Uterus (tissue), 4 donors: ENCODE measurements around the gene BBX. TPM values are rescaled to one million over a fixed set of nuclear protein-coding genes. Genes with fewer than 3 reads are reported as not detected.

Experiments
- DNase-seq, 2 donors: peaks; one replicate each; pipeline ENCODE4 v3.0.0-alpha.2; 2019 to 2020
- H3K27ac ChIP-seq, 2 donors: fragments of 200-600 bp; sonication (generic); 1 replicate in 1 of 2; 2 replicates in 1 of 2; pipeline ENCODE4 v1.5.1; 2016 to 2018
- H3K27me3 ChIP-seq, 2 donors: fragments of 200-600 bp; sonication (generic); one replicate each; pipeline ENCODE4 v1.5.1; 2018 to 2019; ENCODE audit warnings: control low read depth in 1 of 2
- H3K36me3 ChIP-seq, 2 donors: fragments of 200-600 bp; sonication (generic); one replicate each; pipeline ENCODE4 v1.5.1; 2019; ENCODE audit warnings: control low read depth in 1 of 2
- H3K4me1 ChIP-seq, 2 donors: fragments of 200-600 bp; sonication (generic); one replicate each; pipeline ENCODE4 v1.5.1; 2018 to 2019; ENCODE audit warnings: control low read depth in 1 of 2
- H3K4me3 ChIP-seq, 2 donors: fragments of 200-600 bp; sonication (generic); 1 replicate in 1 of 2; 2 replicates in 1 of 2; pipeline ENCODE4 v1.5.1; 2018 to 2019; ENCODE audit warnings: mild to moderate bottlenecking in 1 of 2
- H3K9me3 ChIP-seq, 2 donors: fragments of 200-600 bp; sonication (generic); one replicate each; pipeline ENCODE4 v1.5.1; 2019; ENCODE audit warnings: control low read depth in 1 of 2
- POLR2A ChIP-seq, 2 donors: fragments of 450-650 bp; IDR thresholded peaks; one replicate each; pipeline ENCODE4 v1.6.1; 2016; ENCODE audit warnings: antibody characterized with exemption in 2 of 2, mild to moderate bottlenecking in 1 of 2, moderate library complexity in 1 of 2
- intact Hi-C: fragments of 100-400 bp; cut with DNase I; formaldehyde crosslinking; loops from one replicate; pipeline ENCODE4 v1.15.1; 2023; ENCODE audit warnings: low total_unique reads
- total RNA-seq, 4 donors: library from RNA; depleted of rRNA in 3 of 4; stranded (reverse); fragments of >200 nt in 3 of 4; gene quantifications; one replicate each; pipeline versions ENCODE4 v1.1.0 to v1.2.4, GENCODE V29; 2014 to 2023
- TF ChIP-seq, protein P1 (sequence below), 4 experiments: fragments of 200-600 bp in 2 of 4; fragments of 450-650 bp in 2 of 4; sonication (generic) in 2 of 4; IDR thresholded peaks; one replicate each; pipeline ENCODE4 v1.5.1; 2016 to 2019; ENCODE audit warnings: antibody characterized with exemption in 4 of 4, mild to moderate bottlenecking in 2 of 4, moderate library complexity in 1 of 4
- donor health status: DM: yes; HTN: yes; CAD: no.

Gene BBX
- total RNA-seq, 4 donors from 2014 or later = 21.5 to 106 (median 63.8) TPM

DNA sequence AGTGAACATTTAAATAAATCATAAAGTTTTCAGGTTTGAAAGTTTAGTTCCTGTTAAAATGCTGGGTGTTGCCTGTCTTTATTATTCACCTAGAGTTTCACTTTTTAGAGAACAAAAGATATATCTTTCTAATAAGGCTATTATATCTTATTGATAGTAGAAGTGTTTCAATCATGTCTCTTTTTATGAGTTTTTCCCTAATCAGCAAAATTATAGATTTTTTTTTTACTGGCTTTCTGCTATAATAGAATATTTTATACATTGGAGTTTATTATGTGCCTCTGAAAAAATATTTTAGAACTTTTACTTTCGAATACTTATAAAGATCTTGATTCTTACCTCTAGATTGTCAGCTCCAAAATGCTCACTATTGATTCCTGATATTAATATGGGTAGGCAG, 131.5 kb downstream of the BBX start:
- H3K9me3 ChIP-seq = no peaks in the 10 kb centered on the region
- intact Hi-C loops = no loop called here

DNA sequence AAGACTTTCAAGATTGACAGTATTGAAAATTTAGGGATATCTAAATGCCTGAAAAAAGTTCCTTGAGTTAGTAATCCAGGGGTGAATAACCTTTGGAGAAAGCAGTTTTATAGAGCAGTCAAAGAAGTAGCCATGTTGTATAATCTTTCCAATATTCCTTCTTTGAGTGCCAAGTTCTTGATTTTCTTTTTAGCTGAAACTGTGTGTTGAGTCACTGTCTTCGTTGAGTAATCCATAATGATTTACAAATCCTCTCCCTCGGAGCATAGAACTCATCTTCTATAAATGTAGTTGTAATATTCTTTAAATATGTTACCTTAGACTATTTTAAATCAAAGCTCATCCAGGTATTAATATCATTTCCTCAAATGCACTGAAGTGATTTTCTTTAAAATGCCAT, 135.2 kb downstream of the BBX start:
- Histone ChIP-seq H3K27me3 (no peaks in the 10 kb centered on the region), H3K36me3 (no peaks in the 10 kb centered on the region), H3K4me1 (peaks cover 0 to 3% of the 10 kb centered on the region in 2 donors), H3K4me3 (no peak overlapping the region), H3K27ac (no peak overlapping the region), H3K9me3 (no peaks in the 10 kb centered on the region)
- intact Hi-C loops = no loop called here
- TF ChIP-seq, protein P1, sequence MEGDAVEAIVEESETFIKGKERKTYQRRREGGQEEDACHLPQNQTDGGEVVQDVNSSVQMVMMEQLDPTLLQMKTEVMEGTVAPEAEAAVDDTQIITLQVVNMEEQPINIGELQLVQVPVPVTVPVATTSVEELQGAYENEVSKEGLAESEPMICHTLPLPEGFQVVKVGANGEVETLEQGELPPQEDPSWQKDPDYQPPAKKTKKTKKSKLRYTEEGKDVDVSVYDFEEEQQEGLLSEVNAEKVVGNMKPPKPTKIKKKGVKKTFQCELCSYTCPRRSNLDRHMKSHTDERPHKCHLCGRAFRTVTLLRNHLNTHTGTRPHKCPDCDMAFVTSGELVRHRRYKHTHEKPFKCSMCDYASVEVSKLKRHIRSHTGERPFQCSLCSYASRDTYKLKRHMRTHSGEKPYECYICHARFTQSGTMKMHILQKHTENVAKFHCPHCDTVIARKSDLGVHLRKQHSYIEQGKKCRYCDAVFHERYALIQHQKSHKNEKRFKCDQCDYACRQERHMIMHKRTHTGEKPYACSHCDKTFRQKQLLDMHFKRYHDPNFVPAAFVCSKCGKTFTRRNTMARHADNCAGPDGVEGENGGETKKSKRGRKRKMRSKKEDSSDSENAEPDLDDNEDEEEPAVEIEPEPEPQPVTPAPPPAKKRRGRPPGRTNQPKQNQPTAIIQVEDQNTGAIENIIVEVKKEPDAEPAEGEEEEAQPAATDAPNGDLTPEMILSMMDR (IDR thresholded peaks at IDR 0.05) = no peak
- TF ChIP-seq POLR2A (IDR thresholded peaks at IDR 0.05) = no peak
- DNase-seq = no peak

More for the DNA sequence above, 131.5 kb downstream of the BBX start:
- Histone ChIP-seq H3K4me3 (no peak overlapping the region), H3K36me3 (no peaks in the 10 kb centered on the region), H3K27ac (no peak overlapping the region), H3K27me3 (no peaks in the 10 kb centered on the region), H3K4me1 (peaks cover 0 to 3% of the 10 kb centered on the region in 2 donors)
- no peak for DNase-seq
- no peak for TF ChIP-seq POLR2A (IDR thresholded peaks at IDR 0.05)
- TF ChIP-seq, protein P1 (IDR thresholded peaks at IDR 0.05) = no peak

DNA sequence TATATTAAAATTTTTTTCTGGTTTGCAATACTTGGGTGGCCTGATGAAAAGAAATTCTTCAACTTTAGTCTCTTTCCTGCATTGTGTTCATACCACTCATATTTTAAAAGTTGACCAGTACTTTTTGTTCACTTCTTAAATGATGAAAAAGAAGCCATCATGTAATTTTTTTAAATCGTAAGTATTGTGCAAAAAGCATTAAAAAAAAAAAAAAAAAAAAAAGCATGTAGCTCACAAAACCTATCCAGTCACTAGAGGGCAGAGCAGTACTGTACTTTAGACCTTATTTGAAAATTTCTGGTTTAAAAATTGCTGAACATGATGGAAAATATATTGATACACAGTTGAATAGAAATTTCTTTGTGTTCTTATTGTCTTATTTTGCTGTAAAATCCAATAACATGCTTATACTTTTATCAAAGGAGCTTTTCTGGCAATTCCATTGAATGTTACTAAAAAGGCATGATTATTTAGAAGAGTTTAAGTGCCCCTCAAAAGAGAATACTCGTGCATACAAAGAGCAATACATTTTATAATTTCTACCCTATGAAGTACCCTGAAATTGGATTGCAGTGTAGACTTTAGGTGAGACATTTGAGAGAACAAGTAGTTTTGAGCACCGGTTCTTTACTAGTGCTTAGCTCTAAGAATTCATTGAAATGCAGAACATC, 137.7 kb downstream of the BBX start:
- intact Hi-C loops = no loop called here
- no peak overlapping the region for H3K4me3 ChIP-seq
- no peak for DNase-seq
- no peak overlapping the region for H3K27ac ChIP-seq
- H3K9me3 ChIP-seq = no peaks in the 10 kb centered on the region
- TF ChIP-seq, protein P1 (IDR thresholded peaks at IDR 0.05) = peak; percentile 33 to 60 (median 45)
- no peak for TF ChIP-seq POLR2A (IDR thresholded peaks at IDR 0.05)
- no peaks in the 10 kb centered on the region for H3K27me3 ChIP-seq
- peaks cover 0 to 3% of the 10 kb centered on the region in 2 donors for H3K4me1 ChIP-seq
- no peaks in the 10 kb centered on the region for H3K36me3 ChIP-seq

DNA sequence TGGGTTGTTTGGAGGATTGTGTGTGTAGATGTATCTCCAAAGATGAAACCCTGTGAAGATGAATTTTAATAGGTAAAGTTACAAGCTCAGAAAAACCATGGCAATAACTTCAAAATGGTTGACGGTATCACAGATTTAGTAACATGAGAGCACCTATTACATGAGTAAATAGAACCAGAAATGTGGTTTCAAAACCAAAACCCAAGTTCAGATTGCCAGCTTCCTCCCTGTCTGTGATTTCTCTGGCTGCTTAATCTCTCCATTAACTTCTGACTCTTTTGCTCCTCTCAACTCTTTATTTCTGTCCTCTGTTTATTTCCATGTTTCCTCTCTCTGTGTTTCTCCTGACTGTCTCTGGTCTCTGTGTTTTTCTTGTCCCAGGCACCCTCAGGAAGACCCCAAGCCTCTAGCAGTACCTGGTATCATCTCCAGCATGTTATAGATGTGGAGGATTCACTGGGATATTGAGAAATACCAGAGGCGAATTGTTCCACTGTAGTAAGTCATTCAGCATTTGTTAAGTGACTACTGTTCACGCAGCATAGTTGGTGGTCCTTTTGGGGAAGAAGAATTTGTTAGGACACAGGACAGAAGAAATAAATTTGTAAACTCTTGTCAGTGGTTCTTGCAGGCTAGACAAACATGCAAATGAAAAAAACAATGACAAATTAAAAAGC, 138.8 kb downstream of the BBX start:
- TF ChIP-seq, protein P1 (IDR thresholded peaks at IDR 0.05) = no peak
- no peak for TF ChIP-seq POLR2A (IDR thresholded peaks at IDR 0.05)
- Histone ChIP-seq H3K27me3 (no peaks in the 10 kb centered on the region), H3K4me3 (no peak overlapping the region), H3K9me3 (no peaks in the 10 kb centered on the region), H3K4me1 (peaks cover 0 to 3% of the 10 kb centered on the region in 2 donors), H3K36me3 (no peaks in the 10 kb centered on the region), H3K27ac (peak overlapping the region; percentile 33 to 58)
- DNase-seq = no peak
- intact Hi-C loops = no loop called here

DNA sequence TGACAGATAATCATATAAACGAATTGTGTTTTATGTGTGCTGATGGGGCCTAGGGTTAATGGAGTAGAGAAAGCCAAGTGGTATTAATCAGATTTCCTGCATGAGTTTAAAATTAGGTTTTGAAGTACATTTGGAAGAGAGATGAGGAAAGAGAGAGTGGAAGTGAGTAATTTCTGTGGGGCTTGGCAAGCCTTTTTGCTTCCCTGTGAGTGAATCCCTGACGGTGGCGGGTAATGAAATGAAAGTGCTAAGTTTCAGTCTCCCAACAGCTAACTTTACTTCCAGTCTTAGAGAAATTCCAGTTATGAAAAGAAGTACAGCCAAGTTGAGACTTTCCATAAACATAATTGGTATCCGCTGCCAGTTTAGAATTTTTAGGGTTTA, 139.4 kb downstream of the BBX start:
- no peak for TF ChIP-seq POLR2A (IDR thresholded peaks at IDR 0.05)
- TF ChIP-seq, protein P1 (IDR thresholded peaks at IDR 0.05) = no peak
- intact Hi-C loops = no loop called here
- Histone ChIP-seq H3K27ac (peak overlapping the region; percentile 33 to 58), H3K27me3 (no peaks in the 10 kb centered on the region), H3K4me3 (no peak overlapping the region), H3K9me3 (no peaks in the 10 kb centered on the region), H3K36me3 (no peaks in the 10 kb centered on the region), H3K4me1 (peaks cover 0 to 3% of the 10 kb centered on the region in 2 donors)
- DNase-seq = peak; percentile 34 to 60
